Endothelial cell of umbilical vein (primary cell): ENCODE results near the gene CILP2. TPM values are rescaled to one million over a fixed set of nuclear protein-coding genes. Genes with fewer than 3 reads are reported as not detected.

Experiments
- BruUV-seq: library from RNA; stranded (reverse); fragments of 400-500 nt; replicated peaks from 2 replicates; lab custom pipeline; 2021; lab: Mats Ljungman, UMichigan
- CTCF ChIA-PET: fragments of 300-600, 350-600 bp; sonication (Branson Sonifier 250); formaldehyde crosslinking; loops from one replicate; lab custom pipeline; 2021; ENCODE audit warnings: antibody characterized with exemption, inconsistent platforms; lab: Charles Lee
- POLR2A ChIA-PET: fragments of 300-600, 350-600 bp; sonication (Branson Sonifier 250); formaldehyde crosslinking; loops from one replicate; lab custom pipeline; 2021; ENCODE audit warnings: antibody characterized with exemption, inconsistent platforms; lab: Charles Lee
- DNase-seq: peaks from one replicate; pipeline ENCODE4 v3.0.0-alpha.2; 2011; ENCODE audit warnings: low read depth, low spot score
- FAIRE-seq: peaks from 2 replicates; lab custom pipeline; 2011; peaks lifted over from hg19 to GRCh38; lab: Jason Lieb, UNC
- H2AFZ ChIP-seq: 2 replicates; pipeline ENCODE4 v1.6.0; 2012; ENCODE audit warnings: low read depth, low read length, control low read depth, inconsistent platforms
- H3K27ac ChIP-seq: 2 replicates; pipeline ENCODE4 v1.5.1; 2011; ENCODE audit warnings: low read depth, mild to moderate bottlenecking, control low read depth, low read length, moderate library complexity; ENCODE audit not compliant: insufficient read depth
- H3K27me3 ChIP-seq, 2 experiments: 2 replicates each; pipeline versions ENCODE4 v1.6.0 to v1.6.1; 2011; ENCODE audit warnings: low read length in 2 of 2, mixed read lengths in 1 of 2; ENCODE audit not compliant: control insufficient read depth in 2 of 2, insufficient read depth in 2 of 2
- H3K36me3 ChIP-seq, 2 experiments: 2 replicates in 1 of 2; 3 replicates in 1 of 2; pipeline ENCODE4 v1.5.1; 2011; ENCODE audit warnings: low read length in 2 of 2, mild to moderate bottlenecking in 1 of 2, moderate library complexity in 1 of 2; ENCODE audit not compliant: control insufficient read depth in 2 of 2, insufficient read depth in 2 of 2; ENCODE audit errors: extremely low read depth in 1 of 2
- H3K4me1 ChIP-seq: 3 replicates; pipeline ENCODE4 v1.5.1; 2011; ENCODE audit warnings: mild to moderate bottlenecking, low read length; ENCODE audit not compliant: control insufficient read depth, insufficient read depth; ENCODE audit errors: extremely low read depth
- H3K4me2 ChIP-seq: 2 replicates; pipeline ENCODE4 v1.6.1; 2011; ENCODE audit warnings: low read length, control low read depth, mixed read lengths; ENCODE audit not compliant: insufficient read depth
- H3K4me3 ChIP-seq, 3 experiments: fragments of 200-600 bp in 1 of 3; sonication (generic), shearing (Covaris generic) in 1 of 3; replicated peaks in 1 of 3; 2 replicates each; pipeline ENCODE4 v1.5.1; 2011 to 2016; ENCODE audit warnings: control low read depth in 3 of 3, low read length in 3 of 3, mild to moderate bottlenecking in 2 of 3, inconsistent platforms in 1 of 3, low read depth in 1 of 3, moderate library complexity in 1 of 3; ENCODE audit not compliant: insufficient read depth in 1 of 3
- H3K79me2 ChIP-seq: 2 replicates; pipeline ENCODE4 v1.6.0; 2012; ENCODE audit warnings: low read length, inconsistent platforms; ENCODE audit not compliant: control insufficient read depth, insufficient read depth
- H3K9ac ChIP-seq: replicated peaks from 2 replicates; pipeline ENCODE3; 2011; ENCODE audit warnings: low read length, control low read depth; ENCODE audit not compliant: insufficient read depth; ENCODE audit errors: extremely low read depth
- H3K9me1 ChIP-seq: replicated peaks from 3 replicates; pipeline ENCODE4 v1.6.0; 2011; ENCODE audit warnings: mild to moderate bottlenecking, low read length; ENCODE audit not compliant: control insufficient read depth, insufficient read depth; ENCODE audit errors: extremely low read depth
- H3K9me3 ChIP-seq: replicated peaks from 2 replicates; pipeline ENCODE4 v1.5.1; 2012; ENCODE audit warnings: low read length, inconsistent platforms; ENCODE audit not compliant: control insufficient read depth, insufficient read depth
- H4K20me1 ChIP-seq: replicated peaks from 2 replicates; pipeline ENCODE3; 2011; ENCODE audit warnings: mild to moderate bottlenecking, low read length; ENCODE audit not compliant: control insufficient read depth, insufficient read depth; ENCODE audit errors: extremely low read depth
- CTCF ChIP-seq, 2 donors: IDR thresholded peaks; 1 replicate in 1 of 2; 2 replicates in 1 of 2; pipeline ENCODE4 v1.5.1; 2011; ENCODE audit warnings: low read length in 2 of 2, mild to moderate bottlenecking in 2 of 2, moderate library complexity in 2 of 2, control low read depth in 1 of 2, inconsistent platforms in 1 of 2, low read depth in 1 of 2; ENCODE audit not compliant: insufficient read depth in 1 of 2; ENCODE audit errors: extremely low read depth in 1 of 2
- EZH2 ChIP-seq: IDR thresholded peaks from 2 replicates; pipeline ENCODE4 v1.6.1; 2012; ENCODE audit warnings: borderline replicate concordance, low read depth, mild to moderate bottlenecking, moderate library complexity, low read length, inconsistent platforms; ENCODE audit not compliant: severe bottlenecking
- FOS ChIP-seq: IDR thresholded peaks from 2 replicates; pipeline ENCODE4 v1.6.1; 2011; ENCODE audit warnings: mild to moderate bottlenecking, low read length, moderate library complexity, borderline replicate concordance; ENCODE audit not compliant: insufficient read depth
- GATA2 ChIP-seq: IDR thresholded peaks from 2 replicates; pipeline ENCODE4 v1.7.0; 2011; ENCODE audit warnings: low read depth, mild to moderate bottlenecking, moderate library complexity, mixed read lengths, low read length; ENCODE audit not compliant: insufficient read length, insufficient read depth
- JUN ChIP-seq: IDR thresholded peaks from 2 replicates; pipeline ENCODE4 v1.6.1; 2011; ENCODE audit warnings: borderline replicate concordance, low read depth; ENCODE audit not compliant: insufficient read length, insufficient read depth
- MAX ChIP-seq: IDR thresholded peaks from 2 replicates; pipeline ENCODE4 v1.6.1; 2011; ENCODE audit not compliant: insufficient read depth, insufficient read length
- MYC ChIP-seq: IDR thresholded peaks from one replicate; pipeline ENCODE4 v1.6.1; 2011; ENCODE audit warnings: mild to moderate bottlenecking, low read depth, low read length
- POLR2A ChIP-seq: IDR thresholded peaks from 2 replicates; pipeline ENCODE4 v1.6.1; 2012; ENCODE audit warnings: low read depth, mild to moderate bottlenecking, control low read depth, low read length
- POLR2AphosphoS5 ChIP-seq: IDR thresholded peaks from 2 replicates; pipeline ENCODE4 v1.6.1; 2012; ENCODE audit warnings: low read depth, mild to moderate bottlenecking, control low read depth, low read length, moderate library complexity; ENCODE audit not compliant: insufficient read depth
- dilution Hi-C: fragments of 300-500 bp; cut with MboI; formaldehyde crosslinking; loops from one replicate; pipeline ENCODE4 v1.15.0; 2019; ENCODE audit warnings: low sequenced_read_pairs; ENCODE audit not compliant: extremely low pct_ligation_motif_present
- intact Hi-C: fragments of 100-400 bp; cut with micrococcal nuclease; formaldehyde crosslinking; loops from one replicate; pipeline ENCODE4 v1.10.0; 2022
- polyA plus RNA-seq, 4 experiments: library from polyadenylated mRNA; depleted of rRNA in 3 of 4; stranded (reverse) in 3 of 4; unstranded in 1 of 4; fragments of >200 nt; gene quantifications; 2 replicates each; pipeline versions ENCODE4 v1.2.1 to v1.2.3, GENCODE V29; 2011 to 2012; ENCODE audit warnings: missing spikeins in 1 of 4
- total RNA-seq: library from RNA; stranded (reverse); gene quantifications from 2 replicates; pipeline ENCODE4 v1.2.3, GENCODE V29; 2021

The CILP2 gene
- total and polyA plus RNA-seq, 2 donors (not counting 3 experiments of a cell fraction or from before 2014, with no cell fraction given) = 0.01 TPM; not detected in 1

GRCh38 chr19:19514215-19514657, 23.8 kb upstream of the CILP2 start:
- H2AFZ ChIP-seq = peak overlapping the region; percentile 46
- H3K4me2 ChIP-seq = peak overlapping the region; percentile 8
- no peaks in the 10 kb centered on the region for H3K9me3 ChIP-seq
- peaks cover 0 to 3% of the 10 kb centered on the region in 2 experiments for H3K36me3 ChIP-seq
- H3K27ac ChIP-seq = no peak overlapping the region
- H3K9me1 ChIP-seq = no peaks in the 10 kb centered on the region
- no peaks in the 10 kb centered on the region for H4K20me1 ChIP-seq
- intact Hi-C loops = no loop called here
- BruUV-seq = no TSS peak
- POLR2A ChIA-PET = no interaction called here
- peaks cover 16% of the 10 kb centered on the region for H3K79me2 ChIP-seq
- H3K27me3 ChIP-seq = no peaks in the 10 kb centered on the region
- CTCF ChIA-PET = no interaction called here
- H3K4me3 ChIP-seq = peak overlapping the region in 1 of 3 experiments; percentile 16
- DNase-seq (peak; percentile 83), FAIRE-seq (peak; percentile 77)
- no peak overlapping the region for H3K9ac ChIP-seq
- dilution Hi-C loops = no loop called here
- TF ChIP-seq MAX = peak; percentile 89
- TF ChIP-seq CTCF (IDR thresholded peaks at IDR 0.05; ENCODE audit: extremely low read depth in 1 of 2, insufficient read depth in 1 of 2, low read depth in 1 of 2, low read length in 2 of 2) = no peak
- TF ChIP-seq POLR2A = peak; percentile 23
- peaks cover 11% of the 10 kb centered on the region for H3K4me1 ChIP-seq

DNA sequence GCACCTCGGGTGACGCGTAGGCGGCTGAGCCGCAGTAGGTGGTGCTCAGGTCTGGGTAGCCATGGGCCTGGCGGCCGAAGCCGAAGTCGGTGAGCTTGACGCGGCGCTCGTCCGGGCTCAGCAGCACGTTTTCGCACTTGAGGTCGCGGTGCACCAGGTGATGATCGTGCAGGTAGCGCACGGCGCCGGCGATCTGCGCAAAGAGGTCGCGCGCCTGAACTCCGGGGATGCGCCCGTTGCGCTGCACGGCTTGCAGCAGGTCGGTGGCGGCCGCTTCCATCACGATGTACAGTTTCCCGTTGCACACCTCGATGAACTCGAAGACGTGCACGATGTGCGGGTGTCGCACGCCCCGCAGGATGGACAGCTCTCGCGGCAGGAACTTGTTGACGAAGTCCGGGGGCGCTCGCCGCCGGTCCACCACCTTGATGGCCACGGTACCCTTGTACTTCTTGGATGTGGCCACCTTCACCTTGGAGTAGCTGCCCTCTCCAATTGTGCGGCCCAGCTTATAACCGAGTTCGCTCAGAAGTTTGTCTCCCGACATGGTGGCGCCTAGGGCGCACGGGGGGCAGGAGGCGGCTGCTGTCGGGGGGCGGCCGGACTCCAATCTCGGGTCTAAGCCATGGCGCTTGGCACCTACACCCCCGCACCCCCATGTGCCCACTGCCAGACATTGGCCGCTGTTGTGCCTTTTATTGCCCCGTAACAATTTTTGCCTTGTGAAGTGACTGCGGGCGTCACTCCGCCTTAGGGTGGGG, 23.0 kb upstream of the CILP2 start, which contains the start of gene TSSK6:
Gene TSSK6 (minus strand): TSS at position 668 of the 761 bp plus-strand sequence. CDS start 121 bp downstream, at position 547.
- peak within 1 kb of the TSS; percentile 90 to 99 (median 94) for H3K4me3 ChIP-seq
- BruUV-seq = no TSS peak
- H3K9ac ChIP-seq = peak within 1 kb of the TSS; percentile 89
- no peak for TF ChIP-seq CTCF (IDR thresholded peaks at IDR 0.05; ENCODE audit: extremely low read depth in 1 of 2, insufficient read depth in 1 of 2, low read depth in 1 of 2, low read length in 2 of 2)
- no peak for TF ChIP-seq FOS
- TF ChIP-seq JUN = no peak
- no peak for TF ChIP-seq MYC
- TF ChIP-seq GATA2 = no peak
- TF ChIP-seq MAX = no peak
- no peak for TF ChIP-seq POLR2AphosphoS5
- TF ChIP-seq EZH2 = no peak
- TF ChIP-seq POLR2A = no peak
- H3K27me3 ChIP-seq = no peaks in the 10 kb centered on the region
- H4K20me1 ChIP-seq = no peaks in the 10 kb centered on the region
- peak within 1 kb of the TSS; percentile 68 for H3K27ac ChIP-seq
- FAIRE-seq (no peak), DNase-seq (no peak)
- peaks cover 11% of the 10 kb centered on the region for H3K4me1 ChIP-seq
- dilution Hi-C loops = no loop called here
- POLR2A ChIA-PET = no interaction called here
- H3K9me1 ChIP-seq = no peaks in the 10 kb centered on the region
- no peaks in the 10 kb centered on the region for H3K9me3 ChIP-seq
- H3K79me2 ChIP-seq = peaks cover 20% of the 10 kb centered on the region
- peaks cover 3 to 4% of the 10 kb centered on the region in 2 experiments for H3K36me3 ChIP-seq
- intact Hi-C loops = no loop called here
- H3K4me2 ChIP-seq = peak within 1 kb of the TSS; percentile 90
- CTCF ChIA-PET = interaction anchor here (1.4 kb wide), 1 partner anchor 25 kb away, joined by 6 read pairs; no protein-coding TSS in a partner anchor
- H2AFZ ChIP-seq = peak within 1 kb of the TSS; percentile 96
